ENCODE measurements around the gene MOGAT1. TPM values are rescaled to one million over a fixed set of nuclear protein-coding genes. Genes with fewer than 3 reads are reported as not detected.

Gene MOGAT1
- total and polyA plus RNA-seq, 2 of the 13 experiments (the other 11 are each of a cell fraction or from before 2014, with no cell fraction given) = 0.98 to 4.3 TPM

- TF ChIP-seq, protein P1, sequence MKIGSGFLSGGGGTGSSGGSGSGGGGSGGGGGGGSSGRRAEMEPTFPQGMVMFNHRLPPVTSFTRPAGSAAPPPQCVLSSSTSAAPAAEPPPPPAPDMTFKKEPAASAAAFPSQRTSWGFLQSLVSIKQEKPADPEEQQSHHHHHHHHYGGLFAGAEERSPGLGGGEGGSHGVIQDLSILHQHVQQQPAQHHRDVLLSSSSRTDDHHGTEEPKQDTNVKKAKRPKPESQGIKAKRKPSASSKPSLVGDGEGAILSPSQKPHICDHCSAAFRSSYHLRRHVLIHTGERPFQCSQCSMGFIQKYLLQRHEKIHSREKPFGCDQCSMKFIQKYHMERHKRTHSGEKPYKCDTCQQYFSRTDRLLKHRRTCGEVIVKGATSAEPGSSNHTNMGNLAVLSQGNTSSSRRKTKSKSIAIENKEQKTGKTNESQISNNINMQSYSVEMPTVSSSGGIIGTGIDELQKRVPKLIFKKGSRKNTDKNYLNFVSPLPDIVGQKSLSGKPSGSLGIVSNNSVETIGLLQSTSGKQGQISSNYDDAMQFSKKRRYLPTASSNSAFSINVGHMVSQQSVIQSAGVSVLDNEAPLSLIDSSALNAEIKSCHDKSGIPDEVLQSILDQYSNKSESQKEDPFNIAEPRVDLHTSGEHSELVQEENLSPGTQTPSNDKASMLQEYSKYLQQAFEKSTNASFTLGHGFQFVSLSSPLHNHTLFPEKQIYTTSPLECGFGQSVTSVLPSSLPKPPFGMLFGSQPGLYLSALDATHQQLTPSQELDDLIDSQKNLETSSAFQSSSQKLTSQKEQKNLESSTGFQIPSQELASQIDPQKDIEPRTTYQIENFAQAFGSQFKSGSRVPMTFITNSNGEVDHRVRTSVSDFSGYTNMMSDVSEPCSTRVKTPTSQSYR (CRISPR knock-in tag; IDR thresholded peaks at IDR 0.05; ENCODE audit: borderline replicate concordance) = no peak
- peak; percentile 32; the same call in 1 of the 2 replicates for TF ChIP-seq HDAC1 (CRISPR knock-in tag; IDR thresholded peaks at IDR 0.05)
- TF ChIP-seq KDM5B (CRISPR knock-in tag; IDR thresholded peaks at IDR 0.05; ENCODE audit: borderline replicate concordance) = no peak
- no peak for TF ChIP-seq ZNF30 (CRISPR knock-in tag; IDR thresholded peaks at IDR 0.05)
- TF ChIP-seq MEF2D (CRISPR knock-in tag; IDR thresholded peaks at IDR 0.05) = 0 out of 2 replicates have a peak, but pooled peaks have one; percentile 36
- no peak for TF ChIP-seq SOX6 (IDR thresholded peaks at IDR 0.05)
- TF ChIP-seq SOX6 (CRISPR knock-in tag; IDR thresholded peaks at IDR 0.05) = peak; percentile 94
- no peak for TF ChIP-seq KLF9 (CRISPR knock-in tag; IDR thresholded peaks at IDR 0.05; ENCODE audit: low read depth)
- TF ChIP-seq EP300 (IDR thresholded peaks at IDR 0.05; ENCODE audit: low read depth in 2 of 2, low read length in 2 of 2) = peak in 1 of 2 experiments; percentile 88; a peak in 2 of 4 replicates
- 0 out of 2 replicates have a peak, but pooled peaks have one; percentile 46 for TF ChIP-seq EP300 (CRISPR knock-in tag; IDR thresholded peaks at IDR 0.05; ENCODE audit: borderline replicate concordance)
- TF ChIP-seq ZFP36 (IDR thresholded peaks at IDR 0.05; ENCODE audit: borderline replicate concordance, low read depth, low read length, partially characterized antibody) = no peak
- TF ChIP-seq HIVEP1 (CRISPR knock-in tag; IDR thresholded peaks at IDR 0.05) = no peak
- TF ChIP-seq JUN (CRISPR knock-in tag; IDR thresholded peaks at IDR 0.05) = no peak
- no peak for TF ChIP-seq PLSCR1 (CRISPR knock-in tag; IDR thresholded peaks at IDR 0.05; ENCODE audit: borderline replicate concordance)
- no peak for TF ChIP-seq ASH2L (IDR thresholded peaks at IDR 0.05; ENCODE audit: insufficient read length, low read depth, low read length)
- 0 out of 2 replicates have a peak, but pooled peaks have one; percentile 19 for TF ChIP-seq ZNF3 (CRISPR knock-in tag; IDR thresholded peaks at IDR 0.05)
- TF ChIP-seq ARHGAP35 (CRISPR knock-in tag; IDR thresholded peaks at IDR 0.05; ENCODE audit: borderline replicate concordance) = no peak
- TF ChIP-seq, protein P2, sequence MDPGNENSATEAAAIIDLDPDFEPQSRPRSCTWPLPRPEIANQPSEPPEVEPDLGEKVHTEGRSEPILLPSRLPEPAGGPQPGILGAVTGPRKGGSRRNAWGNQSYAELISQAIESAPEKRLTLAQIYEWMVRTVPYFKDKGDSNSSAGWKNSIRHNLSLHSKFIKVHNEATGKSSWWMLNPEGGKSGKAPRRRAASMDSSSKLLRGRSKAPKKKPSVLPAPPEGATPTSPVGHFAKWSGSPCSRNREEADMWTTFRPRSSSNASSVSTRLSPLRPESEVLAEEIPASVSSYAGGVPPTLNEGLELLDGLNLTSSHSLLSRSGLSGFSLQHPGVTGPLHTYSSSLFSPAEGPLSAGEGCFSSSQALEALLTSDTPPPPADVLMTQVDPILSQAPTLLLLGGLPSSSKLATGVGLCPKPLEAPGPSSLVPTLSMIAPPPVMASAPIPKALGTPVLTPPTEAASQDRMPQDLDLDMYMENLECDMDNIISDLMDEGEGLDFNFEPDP (CRISPR knock-in tag; conservative IDR thresholded peaks at IDR 0.05) = 0 out of 2 replicates have a peak, but pooled peaks have one; percentile 7
- no peak for TF ChIP-seq TSC22D2 (CRISPR knock-in tag; IDR thresholded peaks at IDR 0.05; ENCODE audit: borderline replicate concordance)
- peak; percentile 19; the same call in 1 of the 2 replicates for TF ChIP-seq THAP11 (CRISPR knock-in tag; IDR thresholded peaks at IDR 0.05)
- TF ChIP-seq PRMT3 (CRISPR knock-in tag; IDR thresholded peaks at IDR 0.05; ENCODE audit: borderline replicate concordance, low read depth) = 0 out of 2 replicates have a peak, but pooled peaks have one; percentile 19
- no peak for TF ChIP-seq RBAK (CRISPR knock-in tag; IDR thresholded peaks at IDR 0.05)
- TF ChIP-seq, protein P3, sequence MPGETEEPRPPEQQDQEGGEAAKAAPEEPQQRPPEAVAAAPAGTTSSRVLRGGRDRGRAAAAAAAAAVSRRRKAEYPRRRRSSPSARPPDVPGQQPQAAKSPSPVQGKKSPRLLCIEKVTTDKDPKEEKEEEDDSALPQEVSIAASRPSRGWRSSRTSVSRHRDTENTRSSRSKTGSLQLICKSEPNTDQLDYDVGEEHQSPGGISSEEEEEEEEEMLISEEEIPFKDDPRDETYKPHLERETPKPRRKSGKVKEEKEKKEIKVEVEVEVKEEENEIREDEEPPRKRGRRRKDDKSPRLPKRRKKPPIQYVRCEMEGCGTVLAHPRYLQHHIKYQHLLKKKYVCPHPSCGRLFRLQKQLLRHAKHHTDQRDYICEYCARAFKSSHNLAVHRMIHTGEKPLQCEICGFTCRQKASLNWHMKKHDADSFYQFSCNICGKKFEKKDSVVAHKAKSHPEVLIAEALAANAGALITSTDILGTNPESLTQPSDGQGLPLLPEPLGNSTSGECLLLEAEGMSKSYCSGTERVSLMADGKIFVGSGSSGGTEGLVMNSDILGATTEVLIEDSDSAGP (CRISPR knock-in tag; IDR thresholded peaks at IDR 0.05; ENCODE audit: borderline replicate concordance) = no peak
Observed at GRCh38 chr2:222670191-222671038, 1.0 kb upstream of the MOGAT1 start (continued).

All from HepG2 (cell line).